Measurements from ENCODE around the gene CAMSAP1. TPM values are rescaled to one million over a fixed set of nuclear protein-coding genes. Genes with fewer than 3 reads are reported as not detected.

The CAMSAP1 gene
- total and polyA plus RNA-seq, 7 donors: 2.3 to 37.7 (median 19.4) TPM

- intact Hi-C loops (cut with DNase I): loop anchor here (5.0 kb wide), 1 partner anchor 47 kb away; no protein-coding TSS in a partner anchor
- WGBS, 2 donors: 92 to 96% methylated on average over 6 of the region's 6 CpGs
- peaks cover 0 to 42% (median 35%) of the 10 kb centered on the region in 4 donors for H3K4me1 ChIP-seq
- peaks cover 8 to 32% (median 13%) of the 10 kb centered on the region in 4 donors for H3K36me3 ChIP-seq
- H3K27me3 ChIP-seq: no peaks in the 10 kb centered on the region
- DNase-seq: no peak
- no peaks in the 10 kb centered on the region for H3K9me3 ChIP-seq
- no peak overlapping the region for H3K4me3 ChIP-seq
- no peak for TF ChIP-seq POLR2AphosphoS5 (IDR thresholded peaks at IDR 0.05)
- TF ChIP-seq POLR2A (IDR thresholded peaks at IDR 0.05): no peak
- TF ChIP-seq CTCF (IDR thresholded peaks at IDR 0.05): no peak
- no peak for TF ChIP-seq EP300 (IDR thresholded peaks at IDR 0.05)
- H3K27ac ChIP-seq: no peak overlapping the region
Measured at GRCh38 chr9:135909371-135909770, 2.0 kb upstream of the CAMSAP1 start.

DNA sequence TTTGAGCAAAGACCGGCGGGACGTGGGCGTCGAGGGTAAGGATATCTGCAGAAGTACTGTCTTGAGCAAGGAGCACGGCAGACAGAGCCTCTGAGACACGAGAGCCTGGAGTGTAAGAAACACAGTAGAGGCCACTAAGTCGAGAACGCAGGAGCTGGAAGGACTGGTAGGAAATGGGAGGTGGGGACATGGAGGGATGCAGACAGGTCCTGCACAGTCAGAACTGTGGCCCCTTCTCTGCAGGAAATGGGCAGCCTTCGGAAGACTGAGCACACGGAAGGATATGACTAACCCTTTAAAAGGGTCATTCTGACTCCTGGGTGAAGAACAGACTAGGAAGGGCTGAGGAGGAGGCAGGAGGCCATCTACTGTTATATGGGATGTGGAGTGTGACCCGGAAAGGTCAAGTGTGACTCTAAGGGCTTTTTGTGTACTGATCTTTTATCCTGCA, 1.4 kb upstream of the CAMSAP1 start:
- Histone ChIP-seq H3K9me3 (no peaks in the 10 kb centered on the region), H3K27me3 (no peaks in the 10 kb centered on the region), H3K4me3 (peak overlapping the region; percentile 80 to 95 (median 88)), H3K4me1 (peaks cover 0 to 43% (median 35%) of the 10 kb centered on the region in 4 donors), H3K27ac (no peak overlapping the region), H3K36me3 (peaks cover 4 to 26% (median 10%) of the 10 kb centered on the region in 4 donors)
- 91 to 94% methylated on average over 12 of the region's 12 CpGs for WGBS, 2 donors
- intact Hi-C loops (cut with DNase I): loop anchor here (5.0 kb wide), 1 partner anchor 46 kb away; no protein-coding TSS in a partner anchor
- DNase-seq: peak; percentile 57
- TF ChIP-seq POLR2AphosphoS5 (IDR thresholded peaks at IDR 0.05) (no peak), POLR2A (IDR thresholded peaks at IDR 0.05) (no peak), EP300 (IDR thresholded peaks at IDR 0.05) (no peak), CTCF (IDR thresholded peaks at IDR 0.05) (no peak)

GRCh38 chr9:135908093-135908753, 877 bp upstream of the CAMSAP1 start:
- TF ChIP-seq POLR2A (IDR thresholded peaks at IDR 0.05): no peak
- no peak for TF ChIP-seq EP300 (IDR thresholded peaks at IDR 0.05)
- TF ChIP-seq POLR2AphosphoS5 (IDR thresholded peaks at IDR 0.05): no peak
- TF ChIP-seq CTCF (IDR thresholded peaks at IDR 0.05): no peak
- Histone ChIP-seq H3K4me1 (peaks cover 0 to 45% (median 36%) of the 10 kb centered on the region in 4 donors), H3K36me3 (peaks cover 0 to 21% (median 6%) of the 10 kb centered on the region in 4 donors), H3K27ac (peak overlapping the region; percentile 77 to 88 (median 84)), H3K9me3 (no peaks in the 10 kb centered on the region), H3K27me3 (no peaks in the 10 kb centered on the region), H3K4me3 (peak overlapping the region; percentile 80 to 95 (median 88))
- intact Hi-C loops (cut with DNase I): loop anchor here (5.0 kb wide), 1 partner anchor 46 kb away; no protein-coding TSS in a partner anchor
- WGBS, 2 donors: 18 to 29% methylated on average over 42 of the region's 42 CpGs
- DNase-seq: peak; percentile 71

DNA sequence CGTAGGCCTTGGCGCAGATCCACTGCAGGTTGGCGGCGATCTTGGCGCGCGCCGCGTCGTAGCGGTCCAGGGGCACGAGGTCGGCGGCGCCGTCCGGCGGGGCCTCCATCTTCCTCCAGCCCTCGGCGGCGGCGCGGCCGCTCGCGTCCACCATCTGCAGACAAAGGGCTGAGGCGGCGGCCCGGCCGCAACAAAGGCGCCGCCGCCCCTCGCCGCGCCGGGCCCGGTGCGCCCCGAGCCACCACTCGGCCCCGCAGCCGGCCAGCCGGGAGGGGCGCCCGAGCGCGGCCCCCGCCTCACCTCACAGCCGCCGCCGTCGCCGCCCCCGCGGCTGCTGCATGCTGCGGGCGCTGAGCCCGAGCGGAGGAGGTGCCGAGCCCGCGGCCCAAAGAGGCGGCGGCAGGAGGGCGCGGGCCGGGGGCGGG, 328 bp downstream of the CAMSAP1 start:
- 0 to 1% methylated on average over 69 of the region's 69 CpGs for WGBS, 2 donors
- DNase-seq: peak; percentile 69
- H3K4me1 ChIP-seq: peaks cover 0 to 51% (median 37%) of the 10 kb centered on the region in 4 donors
- peaks cover 0 to 11% (median 2%) of the 10 kb centered on the region in 4 donors for H3K36me3 ChIP-seq
- peak overlapping the region; percentile 71 to 81 (median 76) for H3K27ac ChIP-seq
- intact Hi-C loops (cut with DNase I): loop anchor here (1.0 to 5.0 kb wide), 3 partner anchors 45 to 212 kb away; partner anchors contain the start of genes TMEM250 and UBAC1
- H3K27me3 ChIP-seq: no peaks in the 10 kb centered on the region
- TF ChIP-seq POLR2AphosphoS5 (IDR thresholded peaks at IDR 0.05): no peak
- no peak for TF ChIP-seq CTCF (IDR thresholded peaks at IDR 0.05)
- no peak for TF ChIP-seq EP300 (IDR thresholded peaks at IDR 0.05)
- TF ChIP-seq POLR2A (IDR thresholded peaks at IDR 0.05): no peak
- H3K4me3 ChIP-seq: peak overlapping the region; percentile 44 to 95 (median 86)
- no peaks in the 10 kb centered on the region for H3K9me3 ChIP-seq
